Pancreas (tissue), 10 donors: ENCODE results near the gene SLC9A5. TPM values are rescaled to one million over a fixed set of nuclear protein-coding genes. Genes with fewer than 3 reads are reported as not detected.

Source experiments
- ATAC-seq, 4 donors: fragments of 200-7000 bp; cut with Tn5 transposase; one replicate each; pipeline versions ENCODE4 v1.8.0 to v1.9.1; 2020; ENCODE audit warnings: mild to moderate bottlenecking in 4 of 4, moderate library complexity in 4 of 4
- DNase-seq, 6 donors: peaks; one replicate each; pipeline ENCODE4 v3.0.0-alpha.2; 2020
- FAIRE-seq: peaks from 2 replicates; lab custom pipeline; 2012; peaks lifted over from hg19 to GRCh38; lab: Jason Lieb, UNC
- H3K27ac ChIP-seq, 4 donors: fragments of 200-600 bp; sonication (generic); 1 replicate in 3 of 4; 2 replicates in 1 of 4; pipeline versions ENCODE4 v1.5.0 to v1.8.0; 2020
- H3K27me3 ChIP-seq, 4 donors: fragments of 200-600 bp; one replicate each; pipeline ENCODE4 v1.8.0; 2021
- H3K36me3 ChIP-seq, 3 donors: fragments of 200-600 bp; sonication (generic) in 1 of 3; one replicate each; pipeline versions ENCODE4 v1.5.0 to v1.8.0; 2020 to 2021
- H3K4me1 ChIP-seq, 3 donors: fragments of 200-600 bp; one replicate each; pipeline ENCODE4 v1.8.0; 2021
- H3K4me3 ChIP-seq, 4 donors: fragments of 200-600 bp; sonication (generic) in 2 of 4; one replicate each; pipeline versions ENCODE4 v1.5.0 to v1.8.0; 2020 to 2021
- H3K9me3 ChIP-seq, 4 donors: fragments of 200-600 bp; one replicate each; pipeline ENCODE4 v1.8.0; 2021
- WGBS, 2 donors: extraction: QIAGEN DNeasy Blood & Tissue Kit; methylation state at CpG; one replicate each; pipeline ENCODE4 v1.1.7; 2013; 5-methylcytosine and 5-hydroxymethylcytosine counted together
- intact Hi-C, 3 donors: fragments of 100-400 bp; cut with DNase I; formaldehyde crosslinking; loops; one replicate each; pipeline versions ENCODE4 v1.11.1 to v1.14.2; 2022
- polyA plus RNA-seq, 2 donors: library from polyadenylated mRNA; stranded (reverse); fragments of 200-250 nt; gene quantifications; one replicate each; pipeline ENCODE4 v1.2.3, GENCODE V29; 2013
- total RNA-seq, 6 donors: library from RNA; stranded (reverse); fragmentation: NEBNext Ultra II Directional in 4 of 6; extraction: Animal tissue kit (Norgen Biotek cat#: 25700) in 4 of 6; gene quantifications; one replicate each; pipeline versions ENCODE4 v1.2.1 to v1.2.4, GENCODE V29; 2021 to 2023
- TF ChIP-seq, protein P1 (sequence below), 4 donors: fragments of 200-600 bp; sonication (generic) in 3 of 4; IDR thresholded peaks; one replicate each; pipeline versions ENCODE4 v1.5.0 to v1.8.0; 2021; ENCODE audit warnings: antibody characterized with exemption in 4 of 4
- donor health status: healthy with polysubstance abuse.
- donor health status: DM: no; HTN: no; CAD: no; lungs with moderate emphysema.
- donor health status: DM: no; HTN: no; CAD: no.
- donor health status: control.
- donor health status: control.
- donor health status: Bipolar disorder and iron deficiency.
- donor health status: DM: yes; HTN: yes; CAD: no.
- donor health status: DM: no; HTN: no; CAD: no.
- donor health status: DM: no; HTN: no; CAD: no.
- donor health status: DM: yes; HTN: yes; CAD: no.

SLC9A5 gene
- total and polyA plus RNA-seq, 8 donors: 0.22 to 1.5 (median 0.56) TPM

DNA sequence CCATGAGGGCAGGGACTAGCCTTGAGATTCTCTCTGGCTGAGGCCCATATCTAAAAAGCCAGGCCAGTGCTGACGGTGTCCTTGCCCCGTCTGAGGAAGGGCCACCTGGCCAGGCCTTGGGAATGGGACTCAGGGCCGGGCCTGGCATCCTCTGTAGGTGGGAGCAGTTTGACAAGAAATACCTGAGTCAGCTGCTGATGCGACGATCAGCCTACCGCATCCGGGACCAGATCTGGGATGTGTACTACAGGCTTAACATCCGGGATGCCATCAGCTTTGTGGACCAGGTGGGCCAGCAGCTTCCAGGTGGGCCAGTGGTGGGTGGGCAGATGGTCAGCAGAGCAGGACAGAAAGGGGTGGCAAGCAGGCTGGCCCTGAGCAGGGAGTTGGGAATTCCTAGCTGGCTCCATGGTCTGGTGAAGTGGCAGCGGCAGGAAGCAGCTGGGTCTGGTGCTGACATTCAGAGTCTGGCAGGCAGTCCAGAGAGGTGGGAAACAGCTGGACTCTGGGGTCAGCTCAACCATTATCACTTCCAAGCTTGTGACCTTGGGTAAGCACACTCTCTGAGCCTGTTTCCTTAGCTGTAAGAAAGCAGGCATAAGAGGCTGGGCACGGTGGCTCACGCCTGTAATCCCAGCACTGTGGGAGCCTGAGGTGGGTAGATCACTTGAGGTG is 9.5 kb downstream of the SLC9A5 start:
- WGBS, 2 donors: 65 to 68% methylated on average over 11 of the region's 11 CpGs
- intact Hi-C loops: no loop called here
- Histone ChIP-seq H3K36me3 (no peaks in the 10 kb centered on the region), H3K4me3 (no peak overlapping the region), H3K4me1 (no peaks in the 10 kb centered on the region), H3K27me3 (no peaks in the 10 kb centered on the region), H3K27ac (no peak overlapping the region), H3K9me3 (no peaks in the 10 kb centered on the region)
- TF ChIP-seq, protein P1, sequence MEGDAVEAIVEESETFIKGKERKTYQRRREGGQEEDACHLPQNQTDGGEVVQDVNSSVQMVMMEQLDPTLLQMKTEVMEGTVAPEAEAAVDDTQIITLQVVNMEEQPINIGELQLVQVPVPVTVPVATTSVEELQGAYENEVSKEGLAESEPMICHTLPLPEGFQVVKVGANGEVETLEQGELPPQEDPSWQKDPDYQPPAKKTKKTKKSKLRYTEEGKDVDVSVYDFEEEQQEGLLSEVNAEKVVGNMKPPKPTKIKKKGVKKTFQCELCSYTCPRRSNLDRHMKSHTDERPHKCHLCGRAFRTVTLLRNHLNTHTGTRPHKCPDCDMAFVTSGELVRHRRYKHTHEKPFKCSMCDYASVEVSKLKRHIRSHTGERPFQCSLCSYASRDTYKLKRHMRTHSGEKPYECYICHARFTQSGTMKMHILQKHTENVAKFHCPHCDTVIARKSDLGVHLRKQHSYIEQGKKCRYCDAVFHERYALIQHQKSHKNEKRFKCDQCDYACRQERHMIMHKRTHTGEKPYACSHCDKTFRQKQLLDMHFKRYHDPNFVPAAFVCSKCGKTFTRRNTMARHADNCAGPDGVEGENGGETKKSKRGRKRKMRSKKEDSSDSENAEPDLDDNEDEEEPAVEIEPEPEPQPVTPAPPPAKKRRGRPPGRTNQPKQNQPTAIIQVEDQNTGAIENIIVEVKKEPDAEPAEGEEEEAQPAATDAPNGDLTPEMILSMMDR (IDR thresholded peaks at IDR 0.05): no peak
- no peak for DNase-seq
- FAIRE-seq: no peak
- no peak for ATAC-seq

DNA sequence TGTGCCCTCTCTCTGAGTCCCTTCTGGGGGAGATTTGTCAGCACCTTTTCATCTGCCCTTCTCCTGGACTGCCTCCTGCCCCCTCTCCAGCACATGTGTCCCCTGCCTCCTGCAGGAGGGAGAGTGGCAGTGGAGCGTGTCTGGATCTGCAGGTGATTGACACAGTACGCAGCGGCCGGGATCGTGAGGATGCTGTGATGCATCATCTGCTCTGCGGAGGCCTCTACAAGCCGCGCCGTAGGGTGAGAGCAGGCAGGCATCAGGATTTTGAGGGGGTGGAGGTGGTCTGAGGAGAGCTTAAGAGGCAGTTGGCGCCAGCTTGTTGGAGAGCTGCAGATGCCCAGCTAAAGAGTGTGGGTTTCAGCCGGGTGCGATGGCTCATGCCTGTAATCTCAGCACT is 10.9 kb downstream of the SLC9A5 start:
- intact Hi-C loops: no loop called here
- no peaks in the 10 kb centered on the region for H3K9me3 ChIP-seq
- H3K27me3 ChIP-seq: no peaks in the 10 kb centered on the region
- no peaks in the 10 kb centered on the region for H3K36me3 ChIP-seq
- no peak for DNase-seq
- H3K4me3 ChIP-seq: no peak overlapping the region
- no peak overlapping the region for H3K27ac ChIP-seq
- FAIRE-seq: no peak
- no peaks in the 10 kb centered on the region for H3K4me1 ChIP-seq
- TF ChIP-seq, protein P1 (IDR thresholded peaks at IDR 0.05): no peak
- no peak for ATAC-seq
- WGBS, 2 donors: 89 to 91% methylated on average over 12 of the region's 12 CpGs

DNA sequence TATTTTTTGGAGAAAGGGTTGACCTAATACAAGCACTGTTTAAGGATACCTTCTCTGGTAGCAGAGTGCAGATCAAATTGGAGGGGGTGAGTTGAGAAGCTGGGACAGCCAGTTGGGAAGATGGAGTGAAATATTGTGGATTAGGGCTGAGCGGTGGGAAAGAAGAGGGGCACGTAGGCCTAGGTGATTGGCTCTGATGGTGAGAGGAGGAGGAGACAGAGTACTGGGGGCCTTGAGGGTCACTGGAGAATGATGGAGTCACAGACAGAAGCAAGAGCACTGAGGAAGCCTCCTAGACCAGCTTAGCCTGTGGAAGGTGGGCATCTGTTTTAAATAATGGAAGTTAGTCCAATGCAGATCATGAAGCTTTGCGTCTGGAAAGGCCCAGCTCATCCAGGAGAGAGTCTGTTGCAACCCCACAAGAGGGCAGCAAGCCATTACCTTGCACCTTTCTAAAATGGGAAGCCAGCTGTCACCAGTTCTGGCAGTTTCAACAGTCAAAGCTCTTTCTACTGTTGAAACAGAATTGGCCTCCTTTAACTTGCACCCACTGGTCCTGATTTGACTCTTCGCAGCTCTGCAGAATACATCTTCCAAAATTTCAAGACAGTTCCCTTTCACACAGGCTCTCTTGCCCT is 11.8 kb downstream of the SLC9A5 start:
- ATAC-seq: peak in 3 of 4 donors; percentile 84 to 93 (median 87)
- WGBS, 2 donors: 72 to 80% methylated on average over 4 of the region's 4 CpGs
- peak in 2 of 6 donors; percentile 26 to 28 for DNase-seq
- Histone ChIP-seq H3K4me1 (no peaks in the 10 kb centered on the region), H3K4me3 (no peak overlapping the region), H3K27ac (no peak overlapping the region), H3K27me3 (no peaks in the 10 kb centered on the region), H3K36me3 (no peaks in the 10 kb centered on the region), H3K9me3 (no peaks in the 10 kb centered on the region)
- intact Hi-C loops: no loop called here
- FAIRE-seq: no peak
- TF ChIP-seq, protein P1 (IDR thresholded peaks at IDR 0.05): peak in 3 of 4 donors; percentile 22 to 36 (median 23)

DNA sequence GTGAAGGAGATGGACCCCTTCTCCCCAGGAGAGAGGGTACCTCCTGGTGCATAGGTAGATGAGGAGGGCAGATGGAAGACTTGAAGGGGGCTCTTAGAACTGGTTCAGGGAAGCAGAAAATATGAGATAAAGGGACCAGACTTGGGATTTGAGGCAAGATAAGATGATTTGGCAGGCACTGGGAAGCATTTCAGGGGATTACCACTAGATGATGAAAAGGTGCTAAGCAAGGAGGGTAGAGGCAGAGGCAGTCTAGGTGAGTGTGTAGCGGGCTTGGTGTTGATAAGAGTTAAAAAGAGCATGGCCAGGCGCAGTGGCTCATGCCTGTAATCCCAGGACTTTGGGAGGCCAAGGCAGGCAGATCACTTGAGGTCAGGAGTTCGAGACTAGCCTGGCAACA is 14.4 kb downstream of the SLC9A5 start:
- Histone ChIP-seq H3K36me3 (no peaks in the 10 kb centered on the region), H3K9me3 (no peaks in the 10 kb centered on the region), H3K27me3 (no peaks in the 10 kb centered on the region), H3K4me1 (no peaks in the 10 kb centered on the region), H3K4me3 (no peak overlapping the region), H3K27ac (no peak overlapping the region)
- TF ChIP-seq, protein P1 (IDR thresholded peaks at IDR 0.05): no peak
- ATAC-seq (no peak), DNase-seq (no peak), FAIRE-seq (no peak)
- WGBS, 2 donors: 64 to 80% methylated on average over 3 of the region's 3 CpGs
- intact Hi-C loops: no loop called here

DNA sequence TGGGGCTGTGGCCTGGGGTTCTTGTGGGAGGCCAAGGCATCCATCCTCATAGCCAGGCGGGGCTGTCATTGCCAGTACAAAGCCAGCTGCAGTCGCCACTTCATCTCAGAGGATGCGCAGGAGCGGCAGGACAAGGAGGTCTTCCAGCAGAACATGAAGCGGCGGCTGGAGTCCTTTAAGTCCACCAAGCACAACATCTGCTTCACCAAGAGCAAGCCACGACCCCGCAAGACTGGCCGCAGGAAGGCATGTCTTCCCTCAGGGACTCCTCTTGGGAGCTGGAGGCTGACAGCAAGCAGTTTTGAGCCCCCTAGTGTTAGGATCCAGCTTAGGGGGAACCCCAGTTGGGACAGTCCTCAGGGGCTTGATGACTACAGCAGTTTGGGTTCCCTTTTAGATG is 15.5 kb downstream of the SLC9A5 start:
- H3K4me1 ChIP-seq: no peaks in the 10 kb centered on the region
- no peaks in the 10 kb centered on the region for H3K9me3 ChIP-seq
- DNase-seq (no peak), ATAC-seq (no peak), FAIRE-seq (no peak)
- no peak overlapping the region for H3K27ac ChIP-seq
- 76 to 84% methylated on average over 9 of the region's 9 CpGs for WGBS, 2 donors
- intact Hi-C loops: no loop called here
- H3K36me3 ChIP-seq: no peaks in the 10 kb centered on the region
- TF ChIP-seq, protein P1 (IDR thresholded peaks at IDR 0.05): no peak
- H3K27me3 ChIP-seq: no peaks in the 10 kb centered on the region
- no peak overlapping the region for H3K4me3 ChIP-seq
